GM04503 (cell line): Measurements from ENCODE around the gene GPSM3.
"Not testable (repeated sequence)": the region's sequence is repeated elsewhere in the genome, so short reads cannot be mapped to it uniquely, and the experiment has no call there.

Experiments
- DNase-seq: peaks from one replicate; pipeline ENCODE4 v3.0.0-alpha.2; 2012; ENCODE audit warnings: low read depth

The GPSM3 gene

DNA sequence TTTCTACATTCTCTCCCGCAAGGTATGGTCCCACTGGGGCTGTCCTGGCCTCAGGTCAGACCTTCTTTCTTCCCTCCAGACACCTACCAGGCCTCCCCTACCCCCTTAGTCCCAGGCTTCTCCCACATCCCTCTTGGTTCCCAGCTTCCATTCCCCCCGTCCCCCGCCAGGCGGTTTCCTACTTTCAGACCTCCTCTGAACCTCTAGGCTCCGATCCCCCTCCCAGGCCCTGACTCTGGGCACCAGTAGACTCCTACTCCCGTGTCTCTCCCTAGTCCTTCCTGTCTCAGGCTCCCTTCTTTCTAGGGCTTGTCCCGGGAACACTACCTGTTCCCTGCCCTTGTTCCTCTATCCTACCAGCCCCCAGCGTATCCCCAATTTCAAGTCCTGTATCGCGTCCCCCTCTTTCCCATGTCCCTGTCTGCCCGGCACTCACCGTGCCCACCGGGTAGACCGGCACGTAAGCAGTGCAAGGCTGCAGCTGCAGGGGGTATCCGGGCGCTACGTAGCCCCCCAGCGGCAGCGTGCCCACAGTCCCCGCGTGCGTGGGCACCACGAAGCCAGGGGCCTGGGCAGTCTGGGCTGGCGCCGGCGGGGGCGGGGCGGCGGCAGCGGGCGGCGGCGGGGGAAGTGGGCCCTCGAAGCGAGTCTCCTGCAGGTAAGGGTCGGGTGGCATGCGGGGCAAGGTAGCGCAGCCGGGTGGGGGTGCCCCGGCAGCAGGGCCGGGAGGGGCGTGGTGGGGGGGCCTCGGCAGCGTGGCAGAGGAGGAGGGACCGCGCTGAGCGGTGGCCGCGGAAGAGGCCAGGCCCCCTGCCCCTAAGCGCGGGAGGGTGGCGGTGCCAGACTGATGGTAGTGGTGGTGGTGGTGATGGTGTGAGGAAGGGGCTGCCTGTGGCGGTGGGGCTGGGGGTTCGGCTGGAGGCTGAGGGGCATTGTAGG lies 42.2 kb downstream of the GPSM3 start:
- no peak for DNase-seq

DNA sequence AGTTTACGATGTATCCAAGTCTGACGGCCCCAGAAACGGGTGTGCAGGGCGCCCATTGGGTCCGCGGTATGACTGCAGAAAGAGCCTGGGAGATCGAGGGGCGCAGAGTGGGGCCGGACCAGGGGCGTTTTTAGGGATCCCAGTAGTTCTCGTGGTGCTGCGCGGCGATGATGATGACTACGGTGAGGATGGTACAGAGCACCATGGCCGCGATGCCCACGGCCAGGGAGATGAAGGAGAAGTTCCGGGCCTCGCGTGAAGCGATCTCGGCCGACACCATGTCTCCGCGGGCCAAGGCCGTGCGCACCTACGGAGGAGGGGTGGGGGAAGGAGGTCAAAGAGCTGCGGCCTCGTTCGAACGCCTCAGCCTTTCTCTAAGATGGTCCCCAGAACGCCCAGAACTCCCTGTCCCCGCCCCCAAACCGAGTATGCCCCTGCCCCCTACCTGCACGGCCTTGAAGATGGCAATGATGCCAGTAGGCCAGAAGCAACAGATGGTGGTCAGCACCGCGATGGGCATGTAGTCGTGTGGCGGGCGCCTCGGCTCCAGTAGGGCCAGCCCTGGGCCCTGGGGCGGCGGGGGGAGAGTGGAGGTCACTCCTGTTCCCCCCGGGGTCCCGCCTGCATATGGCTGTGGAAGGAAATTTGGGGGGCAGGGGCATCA lies 43.2 kb downstream of the GPSM3 start:
- no peak for DNase-seq

DNA sequence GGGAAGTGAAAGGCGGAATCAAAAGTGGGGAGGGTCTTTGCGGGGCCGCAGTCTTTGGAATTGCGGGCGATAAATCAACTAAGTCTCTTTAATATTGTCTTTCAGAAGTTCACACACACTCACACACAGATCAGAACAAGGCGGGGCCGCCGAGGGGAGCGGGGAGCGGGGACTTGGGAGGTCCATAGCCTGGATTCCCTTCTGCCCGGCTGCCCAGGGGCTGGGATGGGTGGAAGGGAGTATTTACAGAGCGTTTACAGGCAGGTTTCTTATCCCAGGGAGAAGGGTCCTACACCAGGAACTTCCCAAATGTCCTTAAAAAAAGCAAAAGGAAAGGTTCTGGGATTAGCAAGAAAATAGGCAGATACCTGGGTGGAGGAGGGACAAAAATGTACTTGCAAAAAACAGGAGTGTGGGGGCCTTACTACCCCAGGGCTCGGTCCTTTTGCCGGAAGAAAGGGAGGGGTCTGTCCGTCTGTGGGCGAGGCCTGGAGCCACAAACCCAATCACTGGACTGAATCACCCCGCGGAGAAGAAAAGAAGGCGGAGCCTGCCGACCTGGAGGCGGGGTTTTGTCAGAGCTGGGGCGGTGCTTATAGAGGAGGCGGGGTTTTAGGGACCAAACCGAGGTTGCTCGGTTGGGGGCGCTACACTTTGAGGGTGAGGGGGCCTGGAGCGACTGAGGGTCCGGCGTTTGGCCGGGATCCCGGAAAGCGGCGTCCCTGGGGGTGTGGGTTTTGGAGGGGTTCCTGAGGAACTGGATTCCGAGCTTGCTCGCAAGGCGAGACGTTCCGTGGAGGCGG lies 44.0 kb downstream of the GPSM3 start:
- no peak for DNase-seq

DNA sequence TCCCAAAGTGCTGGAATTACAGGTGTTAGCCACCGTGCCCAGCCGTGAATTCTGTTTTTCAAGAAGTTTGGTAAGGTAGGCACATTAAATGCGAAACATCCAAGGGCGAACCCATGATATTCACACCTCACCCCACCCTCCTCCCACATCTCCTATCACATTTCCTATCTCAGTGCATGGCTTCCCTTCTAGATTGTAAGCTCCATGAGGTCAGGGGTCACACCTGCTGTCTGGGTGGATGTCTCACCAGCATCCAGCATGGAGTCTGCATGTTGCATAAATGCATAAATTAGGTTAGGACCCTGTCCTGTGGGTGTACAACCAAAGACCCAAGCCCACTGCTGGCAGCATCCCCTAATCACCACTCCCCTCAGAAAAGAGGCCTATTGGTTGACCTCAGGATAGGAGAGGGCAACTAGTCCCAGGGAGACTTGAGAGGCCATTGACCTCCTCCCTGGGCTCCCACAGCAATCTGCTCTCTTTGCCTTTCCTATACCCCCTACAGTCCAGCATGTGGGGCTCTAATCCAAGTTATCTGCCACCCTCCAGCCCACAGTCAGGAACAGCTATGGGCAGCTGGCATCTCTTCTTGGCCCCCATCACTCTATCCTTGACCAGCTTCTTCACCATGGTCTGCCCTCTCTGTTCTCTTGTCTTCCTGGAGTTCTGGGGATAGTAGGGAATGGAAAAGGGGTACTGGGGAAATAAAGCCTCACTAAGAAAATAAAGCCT lies 44.9 kb downstream of the GPSM3 start:
- DNase-seq = no peak

DNA sequence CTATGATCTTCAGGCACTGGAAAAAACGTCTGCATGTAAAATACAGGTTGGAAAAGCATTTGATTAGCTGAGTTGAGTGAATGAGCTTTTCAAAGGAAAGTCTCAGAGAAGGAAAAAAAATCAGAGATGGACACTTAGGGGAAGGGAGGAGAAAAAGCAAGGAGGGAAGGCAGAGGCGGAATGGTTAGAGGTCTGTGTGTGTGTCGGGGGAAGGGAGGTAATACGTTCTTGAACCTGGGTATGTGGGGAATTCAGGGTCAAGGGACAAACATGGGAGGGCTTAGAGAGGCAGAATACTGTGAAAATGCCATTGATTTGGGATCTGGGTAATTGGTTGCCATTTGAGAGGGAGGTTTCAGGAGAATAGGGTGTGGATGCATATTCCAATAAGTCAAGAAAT lies 45.8 kb downstream of the GPSM3 start:
- DNase-seq = no peak

DNA sequence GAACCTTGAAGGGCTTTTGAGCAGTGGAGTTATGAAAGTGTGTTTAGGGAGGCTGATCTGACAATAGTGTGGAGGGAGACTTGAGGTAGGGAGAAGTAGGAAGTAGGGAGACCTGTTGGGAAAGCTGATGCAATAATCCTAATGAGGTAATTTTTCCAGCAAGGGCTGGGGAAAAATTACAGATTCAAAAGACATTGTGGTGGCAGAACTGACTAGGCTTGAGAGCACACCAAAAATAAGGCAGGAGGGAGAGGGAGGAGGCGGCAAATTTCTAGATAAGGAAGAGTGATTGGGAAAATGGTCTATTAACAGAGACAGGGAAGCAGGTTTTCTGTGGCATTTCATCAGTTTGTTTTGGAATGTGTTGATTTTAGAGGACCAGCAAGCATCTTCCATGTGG lies 46.2 kb downstream of the GPSM3 start:
- no peak for DNase-seq

DNA sequence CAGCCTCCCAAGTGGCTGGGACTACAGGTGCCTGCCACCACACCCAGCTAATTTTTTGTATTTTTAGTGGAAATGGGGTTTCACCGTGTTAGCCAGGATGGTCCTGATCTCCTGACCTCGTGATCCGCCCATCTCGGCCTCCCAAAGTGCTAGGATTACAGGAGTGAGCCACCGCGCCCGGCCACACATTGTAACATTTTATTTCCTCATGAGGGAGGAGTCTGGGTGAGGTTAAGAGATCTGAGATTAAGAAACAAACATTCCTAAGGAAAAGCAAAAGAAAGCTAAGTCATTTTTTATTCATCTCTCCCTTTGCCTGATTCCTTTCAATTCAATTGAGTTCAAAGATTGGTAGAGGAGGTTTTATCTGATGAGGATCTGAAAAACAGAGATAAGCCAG lies 48.2 kb downstream of the GPSM3 start:
- DNase-seq = not testable (repeated sequence)
